GM12873 (cell line): ENCODE data around the gene PRPF19.

Experiments used
- TF ChIP-seq, protein P1 (sequence below): IDR thresholded peaks from 2 replicates; pipeline ENCODE4 v1.5.1; 2012; ENCODE audit warnings: low read depth, mild to moderate bottlenecking, moderate library complexity, low read length, control low read depth; ENCODE audit not compliant: insufficient read depth; ENCODE audit errors: missing control alignments

Gene PRPF19

DNA sequence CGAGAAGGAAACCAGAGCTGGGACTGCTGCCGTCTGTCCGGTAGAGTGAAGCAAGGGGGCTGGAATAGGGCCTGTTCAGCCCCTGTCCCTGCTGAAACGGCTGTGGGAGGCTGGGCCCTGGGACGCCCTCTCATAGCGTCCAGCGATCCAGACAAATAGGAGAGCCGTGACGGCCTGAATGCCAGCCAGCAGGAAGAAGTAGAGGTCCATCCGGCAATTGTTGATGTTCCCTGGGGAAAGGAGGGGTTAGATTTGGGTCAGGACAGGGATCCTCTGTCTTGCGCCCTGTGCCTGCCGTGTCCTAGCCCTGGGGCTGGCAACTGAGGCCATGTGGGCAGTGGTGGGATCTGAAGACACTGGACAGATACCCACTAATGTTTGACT is 30.8 kb upstream of the PRPF19 start:
- TF ChIP-seq, protein P1, sequence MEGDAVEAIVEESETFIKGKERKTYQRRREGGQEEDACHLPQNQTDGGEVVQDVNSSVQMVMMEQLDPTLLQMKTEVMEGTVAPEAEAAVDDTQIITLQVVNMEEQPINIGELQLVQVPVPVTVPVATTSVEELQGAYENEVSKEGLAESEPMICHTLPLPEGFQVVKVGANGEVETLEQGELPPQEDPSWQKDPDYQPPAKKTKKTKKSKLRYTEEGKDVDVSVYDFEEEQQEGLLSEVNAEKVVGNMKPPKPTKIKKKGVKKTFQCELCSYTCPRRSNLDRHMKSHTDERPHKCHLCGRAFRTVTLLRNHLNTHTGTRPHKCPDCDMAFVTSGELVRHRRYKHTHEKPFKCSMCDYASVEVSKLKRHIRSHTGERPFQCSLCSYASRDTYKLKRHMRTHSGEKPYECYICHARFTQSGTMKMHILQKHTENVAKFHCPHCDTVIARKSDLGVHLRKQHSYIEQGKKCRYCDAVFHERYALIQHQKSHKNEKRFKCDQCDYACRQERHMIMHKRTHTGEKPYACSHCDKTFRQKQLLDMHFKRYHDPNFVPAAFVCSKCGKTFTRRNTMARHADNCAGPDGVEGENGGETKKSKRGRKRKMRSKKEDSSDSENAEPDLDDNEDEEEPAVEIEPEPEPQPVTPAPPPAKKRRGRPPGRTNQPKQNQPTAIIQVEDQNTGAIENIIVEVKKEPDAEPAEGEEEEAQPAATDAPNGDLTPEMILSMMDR: no peak

DNA sequence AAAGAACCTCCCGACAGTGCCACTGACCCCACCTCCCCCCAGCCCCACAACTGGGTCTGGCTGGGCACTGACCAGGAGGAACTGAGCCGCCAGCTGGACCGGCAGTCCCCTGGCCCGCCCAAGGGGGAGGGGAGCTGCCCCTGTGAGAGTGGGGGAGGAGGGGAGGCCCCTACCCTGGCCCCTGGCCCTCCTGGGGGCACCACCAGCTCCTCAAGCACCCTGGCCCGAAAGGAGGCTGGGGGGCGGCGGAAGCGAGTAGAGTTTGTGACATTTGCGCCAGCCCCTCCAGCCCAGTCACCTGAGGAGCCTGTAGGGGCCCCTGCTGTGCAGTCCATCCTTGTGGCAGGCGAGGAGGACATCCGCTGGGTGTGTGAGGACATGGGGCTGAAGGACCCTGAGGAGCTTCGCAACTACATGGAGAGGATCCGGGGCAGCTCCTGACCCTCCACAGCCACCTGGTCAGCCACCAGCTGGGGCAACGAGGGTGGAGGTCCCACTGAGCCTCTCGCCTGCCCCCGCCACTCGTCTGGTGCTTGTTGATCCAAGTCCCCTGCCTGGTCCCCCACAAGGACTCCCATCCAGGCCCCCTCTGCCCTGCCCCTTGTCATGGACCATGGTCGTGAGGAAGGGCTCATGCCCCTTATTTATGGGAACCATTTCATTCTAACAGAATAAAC is 30.2 kb upstream of the PRPF19 start:
- TF ChIP-seq, protein P1: no peak

- TF ChIP-seq, protein P1: no peak
These were observed 29.5 kb upstream of the PRPF19 start for GRCh38 chr11:60935676-60936442.

DNA sequence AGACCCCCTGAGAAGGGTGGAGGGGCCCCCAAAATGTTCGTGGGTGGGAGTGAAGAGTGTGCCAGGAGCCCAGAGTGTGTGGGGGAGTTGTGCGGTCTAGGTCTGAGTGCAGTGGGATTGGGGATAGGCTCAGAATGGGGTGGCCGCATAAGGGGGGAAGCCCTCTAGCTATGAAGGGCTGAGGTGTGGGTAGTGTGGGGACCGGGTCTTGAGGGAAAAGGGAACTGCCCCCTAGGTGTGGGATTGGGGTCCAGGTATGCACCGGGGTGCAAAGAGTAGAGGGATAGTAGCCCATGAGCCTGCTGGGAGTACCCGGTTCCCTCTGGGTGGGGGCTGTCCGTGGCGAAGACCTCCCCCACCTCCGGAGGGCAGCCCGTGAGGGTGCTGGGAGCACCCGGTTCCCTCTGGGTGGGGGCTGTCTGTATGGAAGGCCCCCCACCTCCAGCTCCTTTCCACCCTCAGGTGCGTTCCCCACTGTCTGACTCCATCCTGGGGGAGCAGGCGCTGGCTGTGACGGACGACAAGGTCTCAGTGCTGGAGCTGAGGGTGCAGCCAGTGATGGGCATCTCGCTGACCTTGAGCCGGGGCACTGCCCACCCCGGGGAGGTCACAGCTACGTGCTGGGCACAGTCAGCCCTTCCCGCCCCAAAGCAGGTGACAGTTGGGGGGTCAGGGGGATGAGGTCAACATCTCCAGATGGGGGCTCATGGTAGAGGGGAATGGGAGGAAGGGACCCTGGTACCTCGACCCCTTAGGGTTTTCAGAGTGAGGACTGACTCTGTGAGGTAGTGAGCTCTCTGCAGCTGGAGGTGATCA is 28.6 kb upstream of the PRPF19 start:
- TF ChIP-seq, protein P1: no peak

DNA sequence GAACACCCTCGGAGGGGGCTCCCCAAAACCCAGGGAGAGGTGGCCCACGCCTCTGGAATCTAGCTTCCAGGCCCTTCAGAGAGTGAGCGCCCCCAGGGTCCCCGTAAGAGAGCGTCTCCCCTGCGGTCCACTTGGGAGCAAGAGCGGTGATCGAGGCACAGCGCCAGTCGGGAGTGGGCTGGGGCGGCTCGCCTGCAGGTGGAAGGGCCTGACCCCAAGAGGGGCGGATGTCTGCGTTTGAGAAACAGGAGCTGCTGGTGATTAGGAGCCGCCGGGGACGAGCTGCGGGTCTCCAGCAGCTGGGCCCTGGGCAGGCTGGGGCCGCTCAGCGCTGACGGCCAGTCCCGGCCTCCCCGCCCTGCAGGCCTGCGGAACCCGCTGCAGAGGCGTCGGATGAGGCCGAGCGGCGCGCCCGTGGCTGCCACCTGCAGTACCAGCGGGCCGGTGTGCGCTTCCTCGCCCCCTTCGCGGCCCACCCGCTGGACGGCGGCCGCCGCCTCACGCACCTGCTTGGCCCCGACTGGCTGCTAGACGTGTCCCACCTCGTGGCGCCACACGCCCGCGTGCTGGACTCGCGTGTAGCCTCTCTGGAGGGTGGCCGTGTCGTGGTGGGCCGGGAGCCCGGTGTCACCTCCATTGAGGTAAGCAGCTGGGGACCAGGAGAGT is 27.9 kb upstream of the PRPF19 start:
- TF ChIP-seq, protein P1: no peak

DNA sequence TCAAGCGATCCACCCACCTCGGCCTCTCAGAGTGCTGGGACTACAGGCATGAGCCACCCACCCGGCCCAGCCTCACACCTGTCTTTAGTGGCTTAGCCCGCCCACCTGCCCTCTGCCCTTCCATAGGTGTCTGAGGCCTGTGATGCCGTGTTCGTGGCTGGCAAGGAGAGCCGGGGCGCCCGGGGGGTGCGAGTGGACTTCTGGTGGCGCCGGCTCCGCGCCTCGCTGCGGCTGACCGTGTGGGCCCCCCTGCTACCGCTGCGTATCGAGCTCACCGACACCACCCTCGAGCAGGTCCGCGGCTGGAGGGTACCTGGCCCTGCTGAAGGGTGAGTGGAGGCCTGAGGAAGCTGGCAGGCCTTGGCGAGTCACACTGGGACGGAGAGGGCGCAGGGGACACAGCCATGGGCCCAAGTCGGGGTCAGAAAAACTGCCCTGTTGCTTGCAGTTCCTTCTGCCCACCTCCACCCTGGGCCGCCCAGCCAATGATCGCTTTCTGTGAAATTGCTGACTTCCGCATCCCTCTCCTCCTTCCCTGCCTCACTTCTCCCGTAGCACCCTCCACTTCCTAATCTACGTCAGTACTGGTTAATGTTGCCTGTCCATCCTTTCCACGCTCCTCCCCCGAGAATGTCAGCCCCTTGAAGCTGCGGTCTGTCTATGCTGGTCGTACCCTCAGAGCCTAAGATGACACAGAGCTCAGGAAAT is 27.2 kb upstream of the PRPF19 start:
- TF ChIP-seq, protein P1: no peak
